K562 (cell line): ENCODE results near the gene ARMC9. TPM values are rescaled to one million over a fixed set of nuclear protein-coding genes. Genes with fewer than 3 reads are reported as not detected.

Experiments
- ATAC-seq: fragments of 200-7000 bp; cut with Tn5 transposase; 3 replicates; pipeline ENCODE4 v1.9.1; 2020; ENCODE audit warnings: moderate library complexity
- BruUV-seq: library from RNA; stranded (reverse); fragments of 400-500 nt; replicated peaks from 2 replicates; lab custom pipeline; 2021; lab: Mats Ljungman, UMichigan
- CTCF ChIA-PET: fragments of 300-600 bp; formaldehyde crosslinking; extraction: SDS; loops from one replicate; lab custom pipeline; 2021; ENCODE audit warnings: low intra/inter-chr PET ratio; lab: Yijun Ruan, JAX
- POLR2A ChIA-PET: fragments of 300-600, 350-650 bp; sonication (Branson Sonifier 250); formaldehyde crosslinking; extraction: SDS; loops from one replicate; lab custom pipeline; 2021; ENCODE audit warnings: antibody characterized with exemption, inconsistent platforms; lab: Yijun Ruan, JAX
- DNase-seq, 4 experiments: peaks; one replicate each; pipeline versions ENCODE4 v3.0.0 to v3.0.0-alpha.2; 2011 to 2018; ENCODE audit warnings: low spot score in 3 of 4, mixed read lengths in 3 of 4; ENCODE audit errors: extremely low read depth in 1 of 4
- FAIRE-seq: peaks from 2 replicates; lab custom pipeline; 2011; peaks lifted over from hg19 to GRCh38; lab: Jason Lieb, UNC
- H2AFZ ChIP-seq: 2 replicates; pipeline ENCODE4 v1.6.0; 2011; ENCODE audit warnings: low read depth, low read length, control low read depth, inconsistent platforms
- H3K27ac ChIP-seq: fragments of 200-600 bp; 3 replicates; pipeline ENCODE4 v1.8.0; 2011; ENCODE audit warnings: low read depth, mild to moderate bottlenecking, control low read depth, inconsistent platforms, low read length, moderate library complexity, mixed read lengths; ENCODE audit errors: extremely low read depth
- H3K27me3 ChIP-seq, 2 experiments: fragments of 300-600 bp in 1 of 2; 2 replicates in 1 of 2; 3 replicates in 1 of 2; pipeline versions ENCODE4 v1.6.0 to v1.8.0; 2011; ENCODE audit warnings: inconsistent platforms in 2 of 2, low read length in 2 of 2, mild to moderate bottlenecking in 1 of 2, mixed read lengths in 1 of 2, moderate library complexity in 1 of 2; ENCODE audit not compliant: control insufficient read depth in 2 of 2, insufficient read depth in 2 of 2
- H3K36me3 ChIP-seq: fragments of 300-600 bp; 3 replicates; pipeline ENCODE4 v1.8.0; 2011; ENCODE audit warnings: mild to moderate bottlenecking, low read length, inconsistent platforms; ENCODE audit not compliant: control insufficient read depth, insufficient read depth
- H3K4me1 ChIP-seq, 2 experiments: fragments of 200-600 bp in 1 of 2; replicated peaks in 1 of 2; 2 replicates in 1 of 2; 3 replicates in 1 of 2; pipeline versions ENCODE4 v1.5.1 to v1.8.0; 2011; ENCODE audit warnings: inconsistent platforms in 2 of 2, low read length in 2 of 2, mild to moderate bottlenecking in 1 of 2, mixed read lengths in 1 of 2, moderate library complexity in 1 of 2; ENCODE audit not compliant: control insufficient read depth in 2 of 2, insufficient read depth in 2 of 2
- H3K4me2 ChIP-seq: 2 replicates; pipeline ENCODE4 v1.6.1; 2011; ENCODE audit warnings: low read length, control low read depth, inconsistent platforms, mixed read lengths; ENCODE audit not compliant: insufficient read depth
- H3K4me3 ChIP-seq: fragments of 200-600 bp; sonication (generic), shearing (Covaris generic); 2 replicates; pipeline ENCODE4 v1.5.1; 2016; ENCODE audit warnings: control low read depth, inconsistent platforms
- H3K79me2 ChIP-seq: fragments of 200-600 bp; 3 replicates; pipeline ENCODE4 v1.8.0; 2011; ENCODE audit warnings: low read length, inconsistent platforms; ENCODE audit not compliant: control insufficient read depth, insufficient read depth
- H3K9ac ChIP-seq, 2 experiments: 2 replicates each; pipeline versions ENCODE4 v1.6.0 to v1.6.1; 2011; ENCODE audit warnings: low read depth in 2 of 2, low read length in 2 of 2, control low read depth in 1 of 2, inconsistent platforms in 1 of 2, mild to moderate bottlenecking in 1 of 2, mixed read lengths in 1 of 2; ENCODE audit not compliant: insufficient read depth in 1 of 2
- H3K9me1 ChIP-seq: one replicate; pipeline ENCODE4 v1.6.0; 2011; ENCODE audit warnings: inconsistent platforms, mild to moderate bottlenecking, low read length, moderate library complexity; ENCODE audit not compliant: control insufficient read depth, insufficient read depth
- H3K9me3 ChIP-seq: replicated peaks from 2 replicates; pipeline ENCODE4 v1.5.1; 2011; ENCODE audit warnings: low read depth, low read length, inconsistent platforms; ENCODE audit not compliant: control insufficient read depth, insufficient read depth
- H4K20me1 ChIP-seq: replicated peaks from 2 replicates; pipeline ENCODE4 v1.6.1; 2011; ENCODE audit warnings: low read length, inconsistent platforms, mixed read lengths; ENCODE audit not compliant: control insufficient read depth, insufficient read depth
- CBX8 ChIP-seq: fragments of 200-600 bp; sonication (generic); IDR thresholded peaks from 2 replicates; pipeline ENCODE4 v1.6.1; 2012; ENCODE audit warnings: borderline replicate concordance, mixed run types, low read depth, mild to moderate bottlenecking, moderate library complexity, mixed read lengths, low read length, control low read depth, inconsistent platforms; ENCODE audit not compliant: poor library complexity, severe bottlenecking; ENCODE audit errors: extremely low read depth
- DEAF1 ChIP-seq: fragments of 450-650 bp; formaldehyde crosslinking; IDR thresholded peaks from 2 replicates; pipeline ENCODE4 v1.4.0; 2020; ENCODE audit warnings: mild to moderate bottlenecking, moderate library complexity
- KLF16 ChIP-seq: IDR thresholded peaks from 2 replicates; pipeline ENCODE4 v1.6.1; 2016; ENCODE audit warnings: antibody characterized with exemption
- MEIS2 ChIP-seq: fragments of 450-650 bp; IDR thresholded peaks from 2 replicates; pipeline ENCODE4 v1.6.1; 2014; ENCODE audit warnings: mild to moderate bottlenecking; ENCODE audit not compliant: partially characterized antibody
- NKRF ChIP-seq: fragments of 450-650 bp; IDR thresholded peaks from 2 replicates; pipeline ENCODE4 v1.6.1; 2016; ENCODE audit warnings: borderline replicate concordance
- PBX2 ChIP-seq, 2 experiments: IDR thresholded peaks in 1 of 2; conservative IDR thresholded peaks in 1 of 2; 2 replicates each; pipeline ENCODE4 v1.6.1; 2016; ENCODE audit warnings: low read depth in 2 of 2, mild to moderate bottlenecking in 1 of 2, missing compliant biosample characterization in 1 of 2, missing genetic modification characterization in 1 of 2, moderate library complexity in 1 of 2
- RAD21 ChIP-seq, 2 experiments: fragments of 250-450 bp in 1 of 2; fragments of 450-650 bp in 1 of 2; sonication (Bioruptor Pico) in 1 of 2; formaldehyde crosslinking in 1 of 2; IDR thresholded peaks in 1 of 2; conservative IDR thresholded peaks in 1 of 2; 2 replicates each; pipeline versions ENCODE4 v1.4.0 to v1.8.0; 2020 to 2022; ENCODE audit warnings: mild to moderate bottlenecking in 2 of 2, moderate library complexity in 1 of 2
- SMC3 ChIP-seq: conservative IDR thresholded peaks from 2 replicates; pipeline ENCODE4 v1.6.1; 2011; ENCODE audit warnings: low read depth, low read length, improper control_type of control experiment; ENCODE audit not compliant: insufficient read depth
- YY1 ChIP-seq, 3 experiments: IDR thresholded peaks; 2 replicates each; pipeline ENCODE4 v1.6.1; 2011; ENCODE audit warnings: low read length in 2 of 3, mild to moderate bottlenecking in 2 of 3, moderate library complexity in 2 of 3, borderline replicate concordance in 1 of 3, control low read depth in 1 of 3, low read depth in 1 of 3; ENCODE audit not compliant: insufficient read depth in 3 of 3, insufficient replicate concordance in 2 of 3, control insufficient read depth in 1 of 3, insufficient read length in 1 of 3; ENCODE audit errors: extremely low read depth in 1 of 3
- WGBS: fragments of 100-300 bp; shearing (Covaris generic); methylation state at CpG from one replicate; pipeline ENCODE4 v1.1.6; 2016; ENCODE audit warnings: low coverage, mixed read lengths; ENCODE audit not compliant: insufficient coverage; ENCODE audit errors: missing lambda C conversion rate; 5-methylcytosine and 5-hydroxymethylcytosine counted together
- in situ Hi-C: fragments of 300-500 bp; cut with MboI; formaldehyde crosslinking; loops from 4 replicates; pipeline ENCODE4 v1.15.0; 2018; ENCODE audit warnings: inconsistent platforms, mixed read lengths
- intact Hi-C: fragments of 100-400 bp; cut with micrococcal nuclease; formaldehyde crosslinking; loops from 2 replicates; pipeline ENCODE4 v1.14.2; 2022
- polyA plus RNA-seq, 8 experiments: library from polyadenylated mRNA; depleted of rRNA in 4 of 8; stranded (reverse) in 5 of 8; unstranded in 3 of 8; fragments of >200 nt; fragmentation: Nextera tagmentation in 2 of 8; fragmentation: Illumina TruSeq in 1 of 8; extraction: Ambion mirVana in 2 of 8; extraction: Trizol in 1 of 8; gene quantifications; 2 replicates each; pipeline versions ENCODE4 v1.2.1 to v1.2.3, GENCODE V29; 2011 to 2014; ENCODE audit warnings: inconsistent platforms in 1 of 8, missing spikeins in 1 of 8
- total RNA-seq, 7 experiments: library from RNA; depleted of rRNA in 6 of 7; stranded (reverse); fragments of >200 nt in 6 of 7; fragmentation: Illumina TruSeq in 2 of 7; extraction: Trizol in 2 of 7; gene quantifications; 2 replicates each; pipeline versions ENCODE4 v1.2.1 to v1.2.3, GENCODE V29; 2011 to 2021; ENCODE audit warnings: low replicate concordance in 1 of 7

Gene ARMC9
- total and polyA plus RNA-seq, 9 of the 15 experiments (the other 6 are each of a cell fraction or from before 2014, with no cell fraction given), result 0.36 to 2.3 (median 1.1) TPM

- no peak overlapping the region for H3K9ac ChIP-seq
- peak; percentile 94 for FAIRE-seq
- H3K4me2 ChIP-seq, result no peak overlapping the region
- H3K9me1 ChIP-seq, result no peaks in the 10 kb centered on the region
- POLR2A ChIA-PET, result interaction anchor here (0.7 to 1.7 kb wide), 3 partner anchors 65 to 237 kb away, joined by 3 to 10 read pairs (median 4); partner anchors contain the start of gene NCL
- no peaks in the 10 kb centered on the region for H3K27me3 ChIP-seq
- ATAC-seq, result peak; percentile 98
- H3K4me3 ChIP-seq, result no peak overlapping the region
- CTCF ChIA-PET, result interaction anchor here (0.6 to 2.0 kb wide), 2 partner anchors 9 to 224 kb away, joined by 4 to 15 read pairs; no protein-coding TSS in a partner anchor
- H3K79me2 ChIP-seq, result no peaks in the 10 kb centered on the region
- no peaks in the 10 kb centered on the region for H4K20me1 ChIP-seq
- DNase-seq, result peak; percentile 70 to 76 (median 73)
- H3K36me3 ChIP-seq, result no peaks in the 10 kb centered on the region
- no peak overlapping the region for H3K27ac ChIP-seq
- no peak overlapping the region for H2AFZ ChIP-seq
- in situ Hi-C loops (loop anchor here (10.0 kb wide), 1 partner anchor 217 kb away; no protein-coding TSS in a partner anchor), intact Hi-C loops (loop anchor here (1.0 to 5.0 kb wide), 4 partner anchors 77 to 261 kb away; no protein-coding TSS in a partner anchor)
- no TSS peak for BruUV-seq
- no peaks in the 10 kb centered on the region for H3K9me3 ChIP-seq
- no peaks in the 10 kb centered on the region for H3K4me1 ChIP-seq
- 47% methylated on average over 12 of the region's 12 CpGs for WGBS
- TF ChIP-seq YY1 (IDR thresholded peaks at IDR 0.05; ENCODE audit: borderline replicate concordance in 1 of 3, control insufficient read depth in 1 of 3, extremely low read depth in 1 of 3, insufficient read depth in 3 of 3, insufficient read length in 1 of 3, insufficient replicate concordance in 2 of 3, low read depth in 1 of 3, low read length in 2 of 3), result peak in 1 of 3 experiments; percentile 12
- TF ChIP-seq CBX8, result no peak
- TF ChIP-seq SMC3, result peak; percentile 67
- TF ChIP-seq KLF16, result 0 out of 2 replicates have a peak, but pooled peaks have one; percentile 21
- peak; percentile 63 for TF ChIP-seq MEIS2
- no peak for TF ChIP-seq PBX2 (CRISPR knock-in tag; IDR thresholded peaks at IDR 0.05; ENCODE audit: low read depth)
- TF ChIP-seq PBX2 (tag; conservative IDR thresholded peaks at IDR 0.05; ENCODE audit: low read depth), result peak; percentile 69
- TF ChIP-seq NKRF, result no peak
- TF ChIP-seq DEAF1 (CRISPR knock-in tag), result peak; percentile 71
- TF ChIP-seq RAD21 (CRISPR knock-in tag; conservative IDR thresholded peaks at IDR 0.05 in 1 of 2, IDR thresholded peaks at IDR 0.05 in 1 of 2), result peak; percentile 79 to 91
Observed at GRCh38 chr2:231227310-231228162, 29.1 kb downstream of the ARMC9 start.
